SU-DHL-6 (cell line): ENCODE data around the gene NCKAP5.

Experiments used
- H2AFZ ChIP-seq: fragments of 200-600 bp; sonication (generic); 2 replicates; pipeline ENCODE4 v1.6.1; 2014; ENCODE audit warnings: low read depth, mild to moderate bottlenecking, moderate library complexity, mixed read lengths, antibody characterized with exemption, low read length; ENCODE audit not compliant: severe bottlenecking
- H3F3A ChIP-seq: fragments of 200-600 bp; shearing (Covaris generic); 2 replicates; pipeline ENCODE4 v1.6.0; 2016; ENCODE audit warnings: antibody characterized with exemption, mild to moderate bottlenecking; ENCODE audit not compliant: insufficient read depth
- H3K27ac ChIP-seq: fragments of 200-600 bp; sonication (generic); 2 replicates; pipeline ENCODE4 v1.5.1; 2016; ENCODE audit warnings: low read depth, mild to moderate bottlenecking, low read length, moderate library complexity, mixed read lengths
- H3K27me3 ChIP-seq: fragments of 200-600 bp; sonication (generic), shearing (Covaris generic); 2 replicates; pipeline ENCODE4 v1.6.0; 2014; ENCODE audit warnings: mild to moderate bottlenecking, low read length
- H3K36me3 ChIP-seq: fragments of 200-600 bp; sonication (generic); 2 replicates; pipeline ENCODE4 v1.6.1; 2014; ENCODE audit warnings: mild to moderate bottlenecking, low read length, mixed read lengths
- H3K4me2 ChIP-seq: fragments of 300-600, 200-600 bp; shearing (Covaris generic), sonication (generic); 2 replicates; pipeline ENCODE4 v1.6.0; 2014; ENCODE audit warnings: low read length, low read depth, mild to moderate bottlenecking; ENCODE audit not compliant: poor library complexity, severe bottlenecking
- H3K4me3 ChIP-seq: fragments of 200-600 bp; sonication (generic); 2 replicates; pipeline ENCODE4 v1.5.1; 2014; ENCODE audit warnings: antibody characterized with exemption, low read length, mild to moderate bottlenecking, mixed read lengths; ENCODE audit not compliant: insufficient read depth, poor library complexity, severe bottlenecking
- H3K79me2 ChIP-seq: fragments of 200-600 bp; sonication (generic); 2 replicates; pipeline ENCODE4 v1.6.1; 2014; ENCODE audit warnings: mild to moderate bottlenecking, low read length, moderate library complexity; ENCODE audit not compliant: insufficient read depth
- H3K9ac ChIP-seq: fragments of 200-600 bp; sonication (generic); 2 replicates; pipeline ENCODE4 v1.7.0; 2014; ENCODE audit warnings: mild to moderate bottlenecking, low read length
- H3K9me2 ChIP-seq: fragments of 200-600 bp; sonication (generic); replicated peaks from 2 replicates; pipeline ENCODE4 v1.6.1; 2014; ENCODE audit warnings: low read length; ENCODE audit not compliant: insufficient read depth
- H3K9me3 ChIP-seq: fragments of 200-600 bp; sonication (generic); 2 replicates; pipeline ENCODE4 v1.6.1; 2014; ENCODE audit warnings: low read length, mixed read lengths; ENCODE audit not compliant: insufficient read depth
- H4K20me1 ChIP-seq: fragments of 200-600 bp; sonication (generic); 2 replicates; pipeline ENCODE4 v1.6.1; 2014; ENCODE audit warnings: low read depth, mild to moderate bottlenecking, antibody characterized with exemption, low read length, moderate library complexity, mixed read lengths
- EZH2phosphoT487 ChIP-seq: fragments of 200-600 bp; sonication (generic), shearing (Covaris generic); conservative IDR thresholded peaks from 2 replicates; pipeline ENCODE4 v1.6.1; 2018; ENCODE audit warnings: mild to moderate bottlenecking, antibody characterized with exemption, low read length, moderate library complexity, mixed read lengths
- TF ChIP-seq, protein P1 (sequence below): fragments of 200-600 bp; sonication (generic); IDR thresholded peaks from one replicate; pipeline ENCODE4 v1.5.1; 2017; ENCODE audit warnings: antibody characterized with exemption, mild to moderate bottlenecking, low read length, moderate library complexity; ENCODE audit not compliant: insufficient read depth, poor library complexity, severe bottlenecking

Gene NCKAP5

DNA sequence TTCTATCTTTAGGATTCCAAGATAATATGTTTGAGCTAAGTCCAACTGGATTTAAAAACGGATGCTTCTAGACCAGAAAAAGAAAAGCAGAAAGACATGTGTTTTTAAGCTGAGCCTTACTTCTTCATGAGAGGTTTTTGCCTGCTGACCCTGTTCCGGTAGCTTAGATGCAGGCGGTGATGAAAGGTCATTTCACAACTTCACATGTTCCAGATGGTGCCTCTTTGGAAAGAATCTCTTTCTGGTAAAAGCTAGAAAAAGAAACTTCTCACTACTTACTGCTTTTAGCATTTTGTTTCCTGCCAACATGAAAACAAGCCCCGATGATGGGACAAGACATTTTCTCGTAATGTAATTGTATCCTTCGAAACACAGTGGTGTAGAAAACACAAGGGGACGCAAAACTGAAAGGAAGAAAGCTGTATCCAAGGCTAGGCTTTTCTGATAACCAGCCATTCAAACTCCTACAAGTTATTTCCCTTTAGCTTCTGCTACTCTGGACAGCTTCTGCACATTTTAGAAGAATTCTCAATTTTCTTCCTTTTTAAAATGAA, 490.9 kb downstream of the NCKAP5 start:
- Histone ChIP-seq H3K9ac (no peak overlapping the region), H3K4me2 (no peak overlapping the region), H3K9me2 (no peaks in the 10 kb centered on the region), H3K36me3 (no peaks in the 10 kb centered on the region), H2AFZ (no peak overlapping the region), H3K9me3 (no peaks in the 10 kb centered on the region), H3K27ac (no peak overlapping the region), H3K79me2 (no peaks in the 10 kb centered on the region), H3K27me3 (no peaks in the 10 kb centered on the region), H3F3A (no peaks in the 10 kb centered on the region), H3K4me3 (no peak overlapping the region), H4K20me1 (no peaks in the 10 kb centered on the region)
- TF ChIP-seq, protein P1, sequence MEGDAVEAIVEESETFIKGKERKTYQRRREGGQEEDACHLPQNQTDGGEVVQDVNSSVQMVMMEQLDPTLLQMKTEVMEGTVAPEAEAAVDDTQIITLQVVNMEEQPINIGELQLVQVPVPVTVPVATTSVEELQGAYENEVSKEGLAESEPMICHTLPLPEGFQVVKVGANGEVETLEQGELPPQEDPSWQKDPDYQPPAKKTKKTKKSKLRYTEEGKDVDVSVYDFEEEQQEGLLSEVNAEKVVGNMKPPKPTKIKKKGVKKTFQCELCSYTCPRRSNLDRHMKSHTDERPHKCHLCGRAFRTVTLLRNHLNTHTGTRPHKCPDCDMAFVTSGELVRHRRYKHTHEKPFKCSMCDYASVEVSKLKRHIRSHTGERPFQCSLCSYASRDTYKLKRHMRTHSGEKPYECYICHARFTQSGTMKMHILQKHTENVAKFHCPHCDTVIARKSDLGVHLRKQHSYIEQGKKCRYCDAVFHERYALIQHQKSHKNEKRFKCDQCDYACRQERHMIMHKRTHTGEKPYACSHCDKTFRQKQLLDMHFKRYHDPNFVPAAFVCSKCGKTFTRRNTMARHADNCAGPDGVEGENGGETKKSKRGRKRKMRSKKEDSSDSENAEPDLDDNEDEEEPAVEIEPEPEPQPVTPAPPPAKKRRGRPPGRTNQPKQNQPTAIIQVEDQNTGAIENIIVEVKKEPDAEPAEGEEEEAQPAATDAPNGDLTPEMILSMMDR: no peak
- no peak for TF ChIP-seq EZH2phosphoT487

DNA sequence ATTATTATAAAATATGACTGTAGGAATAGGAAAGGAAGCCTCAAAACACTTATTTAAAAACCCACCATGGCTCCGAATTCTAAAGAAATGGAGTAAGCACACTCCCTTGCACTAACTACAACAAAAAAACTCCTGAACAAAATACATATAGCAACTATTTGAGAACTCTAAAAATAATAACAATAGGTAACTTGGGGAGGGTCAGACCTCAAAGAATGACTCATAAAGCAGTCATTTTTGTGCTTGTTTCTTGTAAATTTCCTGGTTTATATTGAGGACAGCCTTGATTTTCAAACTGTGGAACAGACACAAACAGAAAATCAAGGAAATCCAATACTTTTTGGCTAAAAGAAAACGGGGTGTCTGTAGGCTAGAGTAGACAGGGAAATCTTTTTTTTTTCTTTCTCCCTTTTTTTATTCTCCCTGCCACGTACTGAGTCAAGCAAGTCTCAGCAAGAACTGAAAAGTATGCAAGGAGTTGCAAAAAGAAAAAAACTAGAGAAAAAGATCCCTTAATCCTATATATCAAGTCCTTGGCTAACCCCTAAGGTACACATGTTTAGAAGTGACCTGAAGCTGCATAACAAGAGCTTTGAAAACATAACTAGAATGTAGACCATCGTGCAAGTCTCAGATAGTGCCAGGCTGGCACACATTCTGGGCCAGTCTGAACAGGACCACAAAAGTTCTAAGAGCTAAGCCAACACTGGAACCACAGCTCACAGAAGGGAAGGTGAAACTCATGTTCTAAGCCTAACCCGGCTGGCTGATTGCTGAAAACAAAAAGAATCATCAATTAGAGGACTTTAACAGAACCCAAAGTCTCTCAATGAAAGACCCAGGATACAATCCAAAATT, 495.2 kb downstream of the NCKAP5 start:
- TF ChIP-seq EZH2phosphoT487: no peak
- TF ChIP-seq, protein P1: no peak
- Histone ChIP-seq H4K20me1 (no peaks in the 10 kb centered on the region), H3K79me2 (no peaks in the 10 kb centered on the region), H3K27me3 (no peaks in the 10 kb centered on the region), H2AFZ (no peak overlapping the region), H3K4me2 (no peak overlapping the region), H3K9ac (no peak overlapping the region), H3F3A (no peaks in the 10 kb centered on the region), H3K27ac (no peak overlapping the region), H3K9me2 (no peaks in the 10 kb centered on the region), H3K9me3 (no peaks in the 10 kb centered on the region), H3K4me3 (no peak overlapping the region), H3K36me3 (no peaks in the 10 kb centered on the region)

DNA sequence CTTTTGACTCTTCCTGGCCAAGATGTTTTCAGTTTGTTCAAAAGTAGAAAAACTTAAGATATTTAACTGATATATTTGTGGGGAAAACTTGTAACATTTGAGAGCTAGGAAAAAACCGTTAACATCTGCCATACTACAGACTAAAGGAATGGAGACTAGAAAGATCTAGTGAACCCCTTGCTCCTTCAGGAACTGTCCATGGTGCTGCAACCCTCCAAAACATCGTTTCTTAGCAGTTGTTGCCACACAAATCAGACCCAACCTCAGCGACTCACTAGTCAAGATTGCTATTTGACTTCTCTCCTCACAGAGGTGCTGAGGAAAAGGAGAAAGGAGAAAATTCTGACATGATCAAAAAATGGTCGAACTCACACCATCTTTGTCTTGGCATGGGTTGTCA, 504.5 kb downstream of the NCKAP5 start:
- no peak for TF ChIP-seq EZH2phosphoT487
- TF ChIP-seq, protein P1: no peak
- H3K36me3 ChIP-seq: no peaks in the 10 kb centered on the region
- no peak overlapping the region for H3K27ac ChIP-seq
- no peaks in the 10 kb centered on the region for H4K20me1 ChIP-seq
- H2AFZ ChIP-seq: no peak overlapping the region
- H3K9ac ChIP-seq: no peak overlapping the region
- no peaks in the 10 kb centered on the region for H3K79me2 ChIP-seq
- no peak overlapping the region for H3K4me2 ChIP-seq
- no peak overlapping the region for H3K4me3 ChIP-seq
- no peaks in the 10 kb centered on the region for H3F3A ChIP-seq
- no peaks in the 10 kb centered on the region for H3K27me3 ChIP-seq
- H3K9me3 ChIP-seq: no peaks in the 10 kb centered on the region
- H3K9me2 ChIP-seq: no peaks in the 10 kb centered on the region
